Esophagus muscularis mucosa (tissue), 4 donors: Measurements from ENCODE around the gene MPZL1. TPM values are rescaled to one million over a fixed set of nuclear protein-coding genes. Genes with fewer than 3 reads are reported as not detected.
A peak's percentile ranks its signal among the peaks of the same experiment; 100 is the strongest.

Experiments used
- DNase-seq: peaks from one replicate; pipeline ENCODE4 v3.0.0-alpha.2; 2017; ENCODE audit errors: extremely low spot score
- H3K27ac ChIP-seq, 4 donors: fragments of 200-600 bp; sonication (generic); replicated peaks in 1 of 4; 1 replicate in 3 of 4; 2 replicates in 1 of 4; pipeline ENCODE4 v1.5.1; 2016 to 2019; ENCODE audit warnings: mild to moderate bottlenecking in 1 of 4
- H3K27me3 ChIP-seq, 4 donors: fragments of 200-600 bp; sonication (generic); one replicate each; pipeline versions ENCODE4 v1.5.1 to v1.6.0; 2016 to 2019
- H3K36me3 ChIP-seq, 4 donors: fragments of 200-600 bp; sonication (generic); one replicate each; pipeline ENCODE4 v1.5.1; 2016 to 2019
- H3K4me1 ChIP-seq, 4 donors: fragments of 200-600 bp; sonication (generic); one replicate each; pipeline ENCODE4 v1.5.1; 2016 to 2019
- H3K4me3 ChIP-seq, 4 donors: fragments of 200-600 bp; sonication (generic); 1 replicate in 2 of 4; 2 replicates in 2 of 4; pipeline ENCODE4 v1.5.1; 2016 to 2019; ENCODE audit warnings: mild to moderate bottlenecking in 4 of 4, moderate library complexity in 1 of 4
- H3K9me3 ChIP-seq, 4 donors: fragments of 200-600 bp; sonication (generic); 1 replicate in 3 of 4; 2 replicates in 1 of 4; pipeline ENCODE4 v1.5.1; 2016 to 2019
- EP300 ChIP-seq: sonication (generic); formaldehyde crosslinking; IDR thresholded peaks from one replicate; pipeline ENCODE4 v1.6.1; 2017; ENCODE audit warnings: antibody characterized with exemption
- POLR2A ChIP-seq: fragments of 450-650 bp; IDR thresholded peaks from one replicate; pipeline ENCODE4 v1.6.1; 2017; ENCODE audit warnings: antibody characterized with exemption, moderate library complexity, mild to moderate bottlenecking, low read depth
- POLR2AphosphoS5 ChIP-seq, 2 donors: sonication (generic); formaldehyde crosslinking; IDR thresholded peaks; one replicate each; pipeline ENCODE4 v1.6.1; 2017; ENCODE audit warnings: antibody characterized with exemption in 2 of 2
- WGBS: methylation state at CpG from one replicate; pipeline ENCODE4 v1.1.5; 2018; 5-methylcytosine and 5-hydroxymethylcytosine counted together
- intact Hi-C: fragments of 100-400 bp; cut with DNase I; formaldehyde crosslinking; loops from one replicate; pipeline ENCODE4 v1.15.1; 2023
- total RNA-seq, 4 donors: library from RNA; depleted of rRNA; stranded (reverse); fragments of >200 nt; gene quantifications; one replicate each; pipeline versions ENCODE4 v1.1.0 to v1.2.1, GENCODE V29; 2016
- TF ChIP-seq, protein P1 (sequence below), 3 experiments: fragments of 200-600 bp in 2 of 3; fragments of 450-650 bp in 1 of 3; sonication (generic) in 2 of 3; IDR thresholded peaks; one replicate each; pipeline ENCODE4 v1.5.1; 2017 to 2019; ENCODE audit warnings: antibody characterized with exemption in 3 of 3, mild to moderate bottlenecking in 2 of 3, moderate library complexity in 1 of 3

MPZL1 gene
- total RNA-seq, 4 donors from 2014 or later = 72.7 to 130 (median 107) TPM

DNA sequence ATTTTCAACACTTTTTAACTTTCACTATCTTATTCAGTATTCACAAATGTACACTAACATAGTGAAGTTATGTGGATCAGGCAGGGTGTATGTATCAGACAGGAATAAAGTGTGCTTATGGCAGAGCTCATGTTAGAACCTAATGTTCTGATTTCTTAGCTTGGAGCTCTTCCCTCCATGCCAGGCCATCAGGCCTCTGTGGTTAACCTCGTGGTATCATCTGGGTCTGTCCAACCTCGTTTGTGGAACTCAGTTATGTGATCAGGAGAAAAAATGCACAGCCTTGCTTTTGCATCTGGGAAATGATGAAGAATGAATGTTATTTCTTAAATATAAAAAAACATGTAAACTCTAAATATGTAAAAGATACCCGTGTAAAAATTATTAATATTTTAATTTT is 86.9 kb downstream of the MPZL1 start:
- H3K4me1 ChIP-seq = peaks cover 0 to 5% (median 1%) of the 10 kb centered on the region in 4 donors
- no peaks in the 10 kb centered on the region for H3K36me3 ChIP-seq
- H3K27ac ChIP-seq = no peak overlapping the region
- whole genome bisulfite sequencing = 58% methylated on average over 3 of the region's 3 CpGs
- H3K9me3 ChIP-seq = peaks cover 0 to 6% (median 0%) of the 10 kb centered on the region in 4 donors
- no peak for DNase-seq
- no peaks in the 10 kb centered on the region for H3K27me3 ChIP-seq
- intact Hi-C loops = no loop called here
- TF ChIP-seq, protein P1, sequence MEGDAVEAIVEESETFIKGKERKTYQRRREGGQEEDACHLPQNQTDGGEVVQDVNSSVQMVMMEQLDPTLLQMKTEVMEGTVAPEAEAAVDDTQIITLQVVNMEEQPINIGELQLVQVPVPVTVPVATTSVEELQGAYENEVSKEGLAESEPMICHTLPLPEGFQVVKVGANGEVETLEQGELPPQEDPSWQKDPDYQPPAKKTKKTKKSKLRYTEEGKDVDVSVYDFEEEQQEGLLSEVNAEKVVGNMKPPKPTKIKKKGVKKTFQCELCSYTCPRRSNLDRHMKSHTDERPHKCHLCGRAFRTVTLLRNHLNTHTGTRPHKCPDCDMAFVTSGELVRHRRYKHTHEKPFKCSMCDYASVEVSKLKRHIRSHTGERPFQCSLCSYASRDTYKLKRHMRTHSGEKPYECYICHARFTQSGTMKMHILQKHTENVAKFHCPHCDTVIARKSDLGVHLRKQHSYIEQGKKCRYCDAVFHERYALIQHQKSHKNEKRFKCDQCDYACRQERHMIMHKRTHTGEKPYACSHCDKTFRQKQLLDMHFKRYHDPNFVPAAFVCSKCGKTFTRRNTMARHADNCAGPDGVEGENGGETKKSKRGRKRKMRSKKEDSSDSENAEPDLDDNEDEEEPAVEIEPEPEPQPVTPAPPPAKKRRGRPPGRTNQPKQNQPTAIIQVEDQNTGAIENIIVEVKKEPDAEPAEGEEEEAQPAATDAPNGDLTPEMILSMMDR (IDR thresholded peaks at IDR 0.05) = no peak
- TF ChIP-seq POLR2AphosphoS5 (IDR thresholded peaks at IDR 0.05) (no peak), EP300 (no peak)
- H3K4me3 ChIP-seq = no peak overlapping the region

DNA sequence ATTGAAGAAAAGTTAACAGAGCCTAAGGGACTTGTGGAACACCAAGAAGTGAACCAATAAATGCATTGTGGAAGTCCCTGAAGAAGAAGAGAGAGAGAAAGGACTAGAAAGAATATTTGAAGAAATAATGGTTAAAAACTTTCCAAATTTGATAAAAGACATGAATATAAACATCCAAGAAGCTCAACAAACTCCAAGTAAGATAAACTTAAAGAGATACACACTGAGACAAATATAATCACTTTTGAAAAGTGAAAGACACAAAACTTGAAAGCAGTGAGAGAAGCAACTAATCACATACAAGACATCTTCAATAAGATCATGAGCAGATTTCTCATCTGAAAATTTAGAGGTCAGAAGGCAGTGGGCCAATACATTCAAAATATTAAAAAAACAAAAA is 91.2 kb downstream of the MPZL1 start:
- no peaks in the 10 kb centered on the region for H3K4me1 ChIP-seq
- no peaks in the 10 kb centered on the region for H3K36me3 ChIP-seq
- intact Hi-C loops = no loop called here
- no peaks in the 10 kb centered on the region for H3K27me3 ChIP-seq
- H3K4me3 ChIP-seq = no peak overlapping the region
- no peak for DNase-seq
- peaks cover 0 to 20% (median 2%) of the 10 kb centered on the region in 4 donors for H3K9me3 ChIP-seq
- H3K27ac ChIP-seq = no peak overlapping the region
- TF ChIP-seq, protein P1 (IDR thresholded peaks at IDR 0.05) = no peak
- TF ChIP-seq POLR2A = no peak
- TF ChIP-seq EP300 = no peak
- no peak for TF ChIP-seq POLR2AphosphoS5 (IDR thresholded peaks at IDR 0.05)

DNA sequence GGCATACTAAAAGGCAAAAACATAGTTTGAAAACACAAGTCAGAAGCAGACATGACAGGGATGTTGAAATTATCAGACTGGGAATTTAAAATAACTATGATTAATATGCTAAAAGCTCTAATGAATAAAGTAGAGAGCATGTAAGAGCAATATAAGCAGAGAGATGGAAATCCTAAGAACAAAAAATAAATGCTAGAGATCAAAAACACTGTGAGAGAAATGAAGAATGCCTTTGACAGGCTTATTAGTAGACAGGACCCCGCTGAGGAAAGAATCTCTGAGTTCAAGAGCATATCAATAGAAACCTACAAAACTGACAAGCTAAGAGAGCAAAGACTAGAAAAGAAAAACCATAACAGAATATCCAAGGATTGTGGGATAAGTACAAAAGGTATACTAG is 93.9 kb downstream of the MPZL1 start:
- WGBS = 92% methylated on average over 1 of the region's 1 CpG
- no peak overlapping the region for H3K4me3 ChIP-seq
- no peaks in the 10 kb centered on the region for H3K27me3 ChIP-seq
- intact Hi-C loops = no loop called here
- peaks cover 0 to 20% (median 2%) of the 10 kb centered on the region in 4 donors for H3K9me3 ChIP-seq
- no peak for DNase-seq
- TF ChIP-seq, protein P1 (IDR thresholded peaks at IDR 0.05) = no peak
- TF ChIP-seq POLR2A = no peak
- no peak for TF ChIP-seq EP300
- TF ChIP-seq POLR2AphosphoS5 (IDR thresholded peaks at IDR 0.05) = no peak
- H3K4me1 ChIP-seq = peaks cover 0 to 14% (median 12%) of the 10 kb centered on the region in 4 donors
- H3K27ac ChIP-seq = no peak overlapping the region
- H3K36me3 ChIP-seq = no peaks in the 10 kb centered on the region

DNA sequence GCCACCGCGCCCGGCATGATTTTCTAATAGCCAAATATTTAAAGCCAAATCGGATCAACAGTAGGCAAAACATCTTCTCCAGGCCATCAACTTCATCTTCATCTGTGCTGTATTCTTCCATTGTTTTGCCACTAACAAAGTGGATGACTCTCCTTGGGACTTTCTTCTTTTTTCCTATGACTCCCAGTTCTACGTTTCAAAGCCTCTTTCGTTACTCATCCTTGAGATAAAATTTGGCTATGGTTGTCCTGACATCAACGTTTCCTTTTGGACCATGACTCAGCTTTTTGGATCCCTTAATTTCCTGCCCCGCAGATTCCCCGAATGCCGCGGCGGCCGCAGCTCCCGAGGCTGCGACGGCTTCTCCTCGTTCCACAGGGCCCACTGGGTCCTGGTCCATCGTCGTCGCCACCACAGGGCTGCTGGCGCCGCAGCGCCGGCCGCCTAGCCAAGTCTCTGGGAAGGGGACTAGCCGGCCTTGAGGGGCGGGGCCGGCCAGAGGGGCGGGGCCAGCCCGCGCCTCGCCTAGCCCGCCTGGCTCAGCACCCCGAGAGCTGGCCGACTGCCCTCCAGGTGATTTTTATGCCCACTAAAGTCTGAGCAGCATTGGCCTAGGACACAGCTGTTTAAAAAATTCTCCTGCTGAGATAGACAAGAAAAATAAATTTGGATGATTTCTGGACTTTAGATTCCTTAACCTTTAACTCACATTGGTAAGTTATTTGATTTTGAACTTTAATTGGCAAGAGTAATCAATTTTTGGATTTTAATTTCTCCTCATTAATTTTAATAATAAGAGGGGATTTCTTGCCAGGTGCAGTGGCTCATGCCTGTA is 98.3 kb downstream of the MPZL1 start:
- TF ChIP-seq EP300 (no peak), POLR2AphosphoS5 (IDR thresholded peaks at IDR 0.05) (peak; percentile 64 to 82)
- TF ChIP-seq, protein P1 (IDR thresholded peaks at IDR 0.05) = peak in 1 of 3 experiments; percentile 13
- DNase-seq = no peak
- Histone ChIP-seq H3K4me1 (peaks cover 0 to 21% (median 14%) of the 10 kb centered on the region in 4 donors), H3K4me3 (peak overlapping the region; percentile 47 to 55 (median 52)), H3K27ac (peak overlapping the region; percentile 77 to 87 (median 80)), H3K36me3 (no peaks in the 10 kb centered on the region), H3K9me3 (peaks cover 0 to 10% (median 2%) of the 10 kb centered on the region in 4 donors), H3K27me3 (no peaks in the 10 kb centered on the region)
- intact Hi-C loops = loop anchor here (5.0 kb wide), 1 partner anchor 262 kb away; no protein-coding TSS in a partner anchor
- WGBS = 12% methylated on average over 31 of the region's 35 CpGs
